ENCODE results near the gene CDH3. TPM values are rescaled to one million over a fixed set of nuclear protein-coding genes. Genes with fewer than 3 reads are reported as not detected.

Gene CDH3
- total RNA-seq, 2 donors from 2014 or later = 79.6 to 88.1 TPM

GRCh38 chr16:68636818-68637217 is 8.3 kb upstream of the CDH3 start:
- no peak overlapping the region for H3K9ac ChIP-seq (ENCODE audit: extremely low read depth, low read length, poor library complexity, severe bottlenecking)
- no peaks in the 10 kb centered on the region for H3K9me3 ChIP-seq (ENCODE audit: control insufficient read depth, low read length)
- no peaks in the 10 kb centered on the region for H3K4me1 ChIP-seq (ENCODE audit: control insufficient read depth, insufficient read depth, low read length)
- Mint-ChIP-seq H3K9me3 (no peaks in the 10 kb centered on the region), H3K27me3 (ENCODE audit: insufficient read depth) (peaks cover 9% of the 10 kb centered on the region), H3K4me3 (no peak overlapping the region), H3K27ac (no peak overlapping the region), H3K4me1 (peaks cover 9% of the 10 kb centered on the region), H3K36me3 (ENCODE audit: low read depth) (no peaks in the 10 kb centered on the region)
- H3K36me3 ChIP-seq (ENCODE audit: control insufficient read depth, insufficient read depth, low read length) = no peaks in the 10 kb centered on the region
- TF ChIP-seq CTCF (conservative IDR thresholded peaks at IDR 0.05) = no peak
- no peak overlapping the region for H3K4me3 ChIP-seq (ENCODE audit: low read length)
- H3K27me3 ChIP-seq (ENCODE audit: control insufficient read depth, insufficient read depth, low read length, poor library complexity, severe bottlenecking) = no peaks in the 10 kb centered on the region
- 95 to 100% methylated on average over 1 of the region's 1 CpG for WGBS, 2 experiments (ENCODE audit: insufficient coverage in 1 of 2, insufficient read length in 1 of 2)
- DNase-seq = no peak
- no peak overlapping the region for H3K27ac ChIP-seq (ENCODE audit: low read depth, low read length)

- H3K9me3 ChIP-seq (ENCODE audit: control insufficient read depth, low read length) = no peaks in the 10 kb centered on the region
- peak; percentile 68 for DNase-seq
- H3K4me3 Mint-ChIP-seq = no peak overlapping the region
- peaks cover 34% of the 10 kb centered on the region for H3K27me3 ChIP-seq (ENCODE audit: control insufficient read depth, insufficient read depth, low read length, poor library complexity, severe bottlenecking)
- no peak overlapping the region for H3K9ac ChIP-seq (ENCODE audit: extremely low read depth, low read length, poor library complexity, severe bottlenecking)
- no peak for TF ChIP-seq CTCF (conservative IDR thresholded peaks at IDR 0.05)
- WGBS, 2 experiments (ENCODE audit: insufficient coverage in 1 of 2, insufficient read length in 1 of 2) = 79 to 80% methylated on average over 3 of the region's 3 CpGs
- H3K27me3 Mint-ChIP-seq (ENCODE audit: insufficient read depth) = peaks cover 25% of the 10 kb centered on the region
- no peak overlapping the region for H3K4me3 ChIP-seq (ENCODE audit: low read length)
- peaks cover 16% of the 10 kb centered on the region for H3K4me1 Mint-ChIP-seq
- no peaks in the 10 kb centered on the region for H3K36me3 Mint-ChIP-seq (ENCODE audit: low read depth)
- H3K9me3 Mint-ChIP-seq = no peaks in the 10 kb centered on the region
- no peaks in the 10 kb centered on the region for H3K4me1 ChIP-seq (ENCODE audit: control insufficient read depth, insufficient read depth, low read length)
- H3K36me3 ChIP-seq (ENCODE audit: control insufficient read depth, insufficient read depth, low read length) = no peaks in the 10 kb centered on the region
- no peak overlapping the region for H3K27ac Mint-ChIP-seq
- no peak overlapping the region for H3K27ac ChIP-seq (ENCODE audit: low read depth, low read length)
These were observed 4.1 kb upstream of the CDH3 start for GRCh38 chr16:68640972-68641371.

GRCh38 chr16:68642047-68642435 is 3.1 kb upstream of the CDH3 start:
- H3K27me3 ChIP-seq (ENCODE audit: control insufficient read depth, insufficient read depth, low read length, poor library complexity, severe bottlenecking) = peaks cover 34% of the 10 kb centered on the region

More at GRCh38 chr16:68642047-68642435, 3.1 kb upstream of the CDH3 start:
- WGBS, 2 experiments (ENCODE audit: insufficient coverage in 1 of 2, insufficient read length in 1 of 2) = 60 to 81% methylated on average over 1 to 10 of the region's 10 CpGs
- peak overlapping the region; percentile 57 for H3K27ac Mint-ChIP-seq
- no peaks in the 10 kb centered on the region for H3K4me1 ChIP-seq (ENCODE audit: control insufficient read depth, insufficient read depth, low read length)
- H3K4me1 Mint-ChIP-seq = peaks cover 18% of the 10 kb centered on the region
- H3K27ac ChIP-seq (ENCODE audit: low read depth, low read length) = no peak overlapping the region
- no peaks in the 10 kb centered on the region for H3K9me3 Mint-ChIP-seq
- TF ChIP-seq CTCF (conservative IDR thresholded peaks at IDR 0.05) = no peak
- H3K4me3 ChIP-seq (ENCODE audit: low read length) = peak overlapping the region; percentile 70
- peak overlapping the region; percentile 46 for H3K4me3 Mint-ChIP-seq
- H3K36me3 Mint-ChIP-seq (ENCODE audit: low read depth) = no peaks in the 10 kb centered on the region
- H3K9me3 ChIP-seq (ENCODE audit: control insufficient read depth, low read length) = no peaks in the 10 kb centered on the region
- no peaks in the 10 kb centered on the region for H3K36me3 ChIP-seq (ENCODE audit: control insufficient read depth, insufficient read depth, low read length)
- H3K9ac ChIP-seq (ENCODE audit: extremely low read depth, low read length, poor library complexity, severe bottlenecking) = no peak overlapping the region
- DNase-seq = no peak
- H3K27me3 Mint-ChIP-seq (ENCODE audit: insufficient read depth) = peaks cover 25% of the 10 kb centered on the region
